GM12878 (cell line): ENCODE data around the gene PRC1. TPM values are rescaled to one million over a fixed set of nuclear protein-coding genes. Genes with fewer than 3 reads are reported as not detected.

Experiments
- ATAC-seq: fragments of 200-7000 bp; cut with Tn5 transposase; 3 replicates; pipeline ENCODE4 v1.9.1; 2020; ENCODE audit warnings: mild to moderate bottlenecking, moderate library complexity
- BruUV-seq: library from RNA; stranded (reverse); fragments of 400-500 nt; replicated peaks from 2 replicates; lab custom pipeline; 2021; lab: Mats Ljungman, UMichigan
- CTCF ChIA-PET: fragments of 300-600 bp; sonication (Branson Sonifier 250); formaldehyde crosslinking; extraction: SDS; loops from one replicate; lab custom pipeline; 2021; ENCODE audit warnings: inconsistent platforms; lab: Yijun Ruan, JAX
- POLR2A ChIA-PET: fragments of 350-600 bp; formaldehyde crosslinking; extraction: SDS; loops from one replicate; lab custom pipeline; 2021; ENCODE audit warnings: inconsistent platforms; lab: Charles Lee
- RAD21 ChIA-PET: fragments of 300-600 bp; sonication (Branson Sonifier 250); formaldehyde crosslinking; loops from one replicate; lab custom pipeline; 2023; ENCODE audit warnings: antibody characterized with exemption; ENCODE audit not compliant: unreplicated experiment; lab: Charles Lee
- SMC1A ChIA-PET: fragments of 300-600 bp; sonication (Branson Sonifier 250); formaldehyde crosslinking; loops from one replicate; lab custom pipeline; 2023; ENCODE audit not compliant: unreplicated experiment, uncharacterized antibody; lab: Charles Lee
- DNase-seq: peaks from one replicate; pipeline ENCODE4 v3.0.0-alpha.2; 2011; ENCODE audit warnings: low read depth, low spot score
- FAIRE-seq: peaks from 3 replicates; lab custom pipeline; 2011; peaks lifted over from hg19 to GRCh38; lab: Jason Lieb, UNC
- H2AFZ ChIP-seq: 2 replicates; pipeline ENCODE4 v1.6.0; 2011; ENCODE audit warnings: low read depth, low read length, control low read depth; ENCODE audit not compliant: control insufficient read depth
- H3K27ac ChIP-seq: 2 replicates; pipeline ENCODE4 v1.5.1; 2011; ENCODE audit warnings: control low read depth; ENCODE audit not compliant: control insufficient read depth, insufficient read depth
- H3K27me3 ChIP-seq, 2 experiments: replicated peaks in 1 of 2; 2 replicates each; pipeline versions ENCODE4 v1.6.0 to v1.6.1; 2011; ENCODE audit warnings: low read length in 1 of 2; ENCODE audit not compliant: control insufficient read depth in 2 of 2, insufficient read depth in 2 of 2
- H3K36me3 ChIP-seq, 2 experiments: 2 replicates each; pipeline ENCODE4 v1.5.1; 2011; ENCODE audit warnings: low read length in 1 of 2; ENCODE audit not compliant: control insufficient read depth in 2 of 2, insufficient read depth in 2 of 2
- H3K4me1 ChIP-seq: 2 replicates; pipeline ENCODE4 v1.6.1; 2011; ENCODE audit warnings: mild to moderate bottlenecking, low read length, moderate library complexity, mixed read lengths; ENCODE audit not compliant: control insufficient read depth, insufficient read depth
- H3K4me2 ChIP-seq: 2 replicates; pipeline ENCODE4 v1.6.0; 2011; ENCODE audit warnings: control low read depth; ENCODE audit not compliant: control insufficient read depth, insufficient read depth
- H3K4me3 ChIP-seq: fragments of 200-600 bp; sonication (generic); 2 replicates; pipeline ENCODE4 v1.5.1; 2016
- H3K79me2 ChIP-seq: 2 replicates; pipeline ENCODE4 v1.6.0; 2011; ENCODE audit warnings: low read length; ENCODE audit not compliant: control insufficient read depth, insufficient read depth
- H3K9ac ChIP-seq: 2 replicates; pipeline ENCODE4 v1.8.0; 2011; ENCODE audit warnings: low read length, control low read depth, mixed read lengths; ENCODE audit not compliant: control insufficient read depth, insufficient read depth
- H3K9me3 ChIP-seq: replicated peaks from 3 replicates; pipeline ENCODE4 v1.5.1; 2011; ENCODE audit warnings: mild to moderate bottlenecking, low read length; ENCODE audit not compliant: control insufficient read depth, insufficient read depth
- H4K20me1 ChIP-seq: 2 replicates; pipeline ENCODE4 v1.6.0; 2011; ENCODE audit not compliant: control insufficient read depth, insufficient read depth
- EED ChIP-seq: sonication (generic); IDR thresholded peaks from 2 replicates; pipeline ENCODE4 v1.6.1; 2016; ENCODE audit warnings: antibody characterized with exemption, low read depth
- LARP7 ChIP-seq: fragments of 450-650 bp; IDR thresholded peaks from 2 replicates; pipeline ENCODE4 v1.6.1; 2017; ENCODE audit warnings: mild to moderate bottlenecking
- WGBS: methylation state at CpG from one replicate; pipeline ENCODE4 v1.1.6; 2016; ENCODE audit warnings: low lambda C conversion rate; ENCODE audit not compliant: insufficient replicate concordance, insufficient coverage; ENCODE audit errors: missing lambda C conversion rate; 5-methylcytosine and 5-hydroxymethylcytosine counted together
- in situ Hi-C: fragments of 300-500 bp; cut with MboI; formaldehyde crosslinking; loops from 9 replicates; pipeline ENCODE4 v1.14.3; 2018; ENCODE audit warnings: mixed read lengths
- intact Hi-C: fragments of 100-400 bp; cut with micrococcal nuclease; formaldehyde crosslinking; loops from one replicate; pipeline ENCODE4 v1.14.2; 2022; ENCODE audit not compliant: unreplicated experiment
- polyA plus RNA-seq, 11 experiments: library from polyadenylated mRNA; depleted of rRNA in 4 of 11; unstranded in 6 of 11; stranded (reverse) in 5 of 11; fragments of >200 nt; fragmentation: Nextera tagmentation in 4 of 11; fragmentation: Illumina TruSeq in 1 of 11; extraction: Ambion mirVana in 4 of 11; extraction: Trizol in 1 of 11; gene quantifications; 1 replicate in 1 of 11; 2 replicates in 10 of 11; pipeline versions ENCODE4 v1.2.1 to v1.2.3, GENCODE V29; 2011 to 2016; ENCODE audit warnings: inconsistent platforms in 2 of 11, missing spikeins in 2 of 11, low read depth in 1 of 11
- total RNA-seq, 4 experiments: library from RNA; depleted of rRNA in 3 of 4; stranded (reverse); fragments of >200 nt in 3 of 4; fragmentation: Illumina TruSeq in 1 of 4; extraction: Trizol in 1 of 4; gene quantifications; 2 replicates each; pipeline versions ENCODE4 v1.2.1 to v1.2.3, GENCODE V29; 2013 to 2021
- TF ChIP-seq, protein P1 (sequence below): fragments of 450-650 bp; IDR thresholded peaks from 2 replicates; pipeline ENCODE4 v1.6.1; 2017; ENCODE audit warnings: mild to moderate bottlenecking, moderate library complexity

Gene PRC1
- total and polyA plus RNA-seq, 10 of the 15 experiments (the other 5 are each of a cell fraction or from before 2014, with no cell fraction given) = 100 to 241 (median 131) TPM

DNA sequence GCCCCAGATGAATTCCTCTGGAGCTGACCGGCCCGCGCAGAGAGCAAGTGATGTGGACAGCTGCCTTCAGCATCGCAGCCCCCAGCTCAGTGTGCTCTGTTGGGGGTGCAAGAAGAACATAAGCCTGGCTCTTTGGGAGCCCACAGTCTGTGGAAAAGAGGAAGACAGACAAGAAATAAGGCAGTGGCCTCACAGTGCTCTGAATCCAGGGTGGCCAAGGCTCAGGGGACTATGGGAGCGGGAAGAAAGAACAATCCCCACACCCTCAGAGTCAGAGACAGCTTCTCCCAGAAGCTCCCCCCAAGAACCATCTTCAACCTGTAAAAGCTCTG lies 61.7 kb downstream of the PRC1 start:
- ChIA-PET RAD21 (interaction anchor here (0.5 to 7.2 kb wide), 22 partner anchors 9 to 775 kb away, joined by 3 to 193 read pairs (median 6); partner anchors contain the start of genes BLM, CIB1, FES and GDPGP1), SMC1A (interaction anchor here (0.5 to 9.2 kb wide), 18 partner anchors 9 to 613 kb away, joined by 3 to 225 read pairs (median 6); partner anchors contain the start of genes BLM, MAN2A2 and RCCD1), CTCF (interaction anchor here (0.6 to 18.1 kb wide), 49 partner anchors 8 to 718 kb away, joined by 3 to 480 read pairs (median 6); partner anchors contain the start of genes BLM, FES, MAN2A2 and RCCD1), POLR2A (interaction anchor here (0.9 to 7.0 kb wide), 12 partner anchors 10 to 285 kb away, joined by 3 to 113 read pairs (median 6); partner anchors contain the start of genes BLM, MAN2A2 and RCCD1)
- Histone ChIP-seq H3K36me3 (no peaks in the 10 kb centered on the region), H3K27ac (peak overlapping the region; percentile 85), H3K4me1 (peaks cover 35% of the 10 kb centered on the region), H3K4me3 (no peak overlapping the region), H3K79me2 (peaks cover 31% of the 10 kb centered on the region), H3K4me2 (peak overlapping the region; percentile 65; the same call in 1 of the 2 replicates), H3K27me3 (no peaks in the 10 kb centered on the region), H4K20me1 (no peaks in the 10 kb centered on the region; the same call in 1 of the 2 replicates), H3K9ac (peak overlapping the region; percentile 93), H2AFZ (peak overlapping the region; percentile 98), H3K9me3 (no peaks in the 10 kb centered on the region)
- in situ Hi-C loops (no loop called here), intact Hi-C loops (loop anchor here (1.0 to 10.0 kb wide), 5 partner anchors 78 to 612 kb away; partner anchors contain the start of gene BLM)
- ATAC-seq (no peak), FAIRE-seq (no peak), DNase-seq (no peak)
- TF ChIP-seq, protein P1, sequence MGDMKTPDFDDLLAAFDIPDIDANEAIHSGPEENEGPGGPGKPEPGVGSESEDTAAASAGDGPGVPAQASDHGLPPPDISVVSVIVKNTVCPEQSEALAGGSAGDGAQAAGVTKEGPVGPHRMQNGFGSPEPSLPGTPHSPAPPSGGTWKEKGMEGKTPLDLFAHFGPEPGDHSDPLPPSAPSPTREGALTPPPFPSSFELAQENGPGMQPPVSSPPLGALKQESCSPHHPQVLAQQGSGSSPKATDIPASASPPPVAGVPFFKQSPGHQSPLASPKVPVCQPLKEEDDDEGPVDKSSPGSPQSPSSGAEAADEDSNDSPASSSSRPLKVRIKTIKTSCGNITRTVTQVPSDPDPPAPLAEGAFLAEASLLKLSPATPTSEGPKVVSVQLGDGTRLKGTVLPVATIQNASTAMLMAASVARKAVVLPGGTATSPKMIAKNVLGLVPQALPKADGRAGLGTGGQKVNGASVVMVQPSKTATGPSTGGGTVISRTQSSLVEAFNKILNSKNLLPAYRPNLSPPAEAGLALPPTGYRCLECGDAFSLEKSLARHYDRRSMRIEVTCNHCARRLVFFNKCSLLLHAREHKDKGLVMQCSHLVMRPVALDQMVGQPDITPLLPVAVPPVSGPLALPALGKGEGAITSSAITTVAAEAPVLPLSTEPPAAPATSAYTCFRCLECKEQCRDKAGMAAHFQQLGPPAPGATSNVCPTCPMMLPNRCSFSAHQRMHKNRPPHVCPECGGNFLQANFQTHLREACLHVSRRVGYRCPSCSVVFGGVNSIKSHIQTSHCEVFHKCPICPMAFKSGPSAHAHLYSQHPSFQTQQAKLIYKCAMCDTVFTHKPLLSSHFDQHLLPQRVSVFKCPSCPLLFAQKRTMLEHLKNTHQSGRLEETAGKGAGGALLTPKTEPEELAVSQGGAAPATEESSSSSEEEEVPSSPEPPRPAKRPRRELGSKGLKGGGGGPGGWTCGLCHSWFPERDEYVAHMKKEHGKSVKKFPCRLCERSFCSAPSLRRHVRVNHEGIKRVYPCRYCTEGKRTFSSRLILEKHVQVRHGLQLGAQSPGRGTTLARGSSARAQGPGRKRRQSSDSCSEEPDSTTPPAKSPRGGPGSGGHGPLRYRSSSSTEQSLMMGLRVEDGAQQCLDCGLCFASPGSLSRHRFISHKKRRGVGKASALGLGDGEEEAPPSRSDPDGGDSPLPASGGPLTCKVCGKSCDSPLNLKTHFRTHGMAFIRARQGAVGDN = no peak
- TF ChIP-seq LARP7 = peak; percentile 14; the same call in 1 of the 2 replicates
- peak; percentile 40; the same call in 1 of the 2 replicates for TF ChIP-seq EED
- BruUV-seq = no TSS peak
- 5% methylated on average over 5 of the region's 5 CpGs for WGBS
